HG03135 (cell line): ENCODE measurements around the gene VWA5B2.
A peak's percentile ranks its signal among the peaks of the same experiment; 100 is the strongest.

Experiments
- ATAC-seq: cut with Tn5 transposase; IDR thresholded peaks from one replicate; pipeline ENCODE4 v1.9.1; 2021; ENCODE audit warnings: mild to moderate bottlenecking, moderate library complexity; ENCODE audit not compliant: unreplicated experiment

The VWA5B2 gene

DNA sequence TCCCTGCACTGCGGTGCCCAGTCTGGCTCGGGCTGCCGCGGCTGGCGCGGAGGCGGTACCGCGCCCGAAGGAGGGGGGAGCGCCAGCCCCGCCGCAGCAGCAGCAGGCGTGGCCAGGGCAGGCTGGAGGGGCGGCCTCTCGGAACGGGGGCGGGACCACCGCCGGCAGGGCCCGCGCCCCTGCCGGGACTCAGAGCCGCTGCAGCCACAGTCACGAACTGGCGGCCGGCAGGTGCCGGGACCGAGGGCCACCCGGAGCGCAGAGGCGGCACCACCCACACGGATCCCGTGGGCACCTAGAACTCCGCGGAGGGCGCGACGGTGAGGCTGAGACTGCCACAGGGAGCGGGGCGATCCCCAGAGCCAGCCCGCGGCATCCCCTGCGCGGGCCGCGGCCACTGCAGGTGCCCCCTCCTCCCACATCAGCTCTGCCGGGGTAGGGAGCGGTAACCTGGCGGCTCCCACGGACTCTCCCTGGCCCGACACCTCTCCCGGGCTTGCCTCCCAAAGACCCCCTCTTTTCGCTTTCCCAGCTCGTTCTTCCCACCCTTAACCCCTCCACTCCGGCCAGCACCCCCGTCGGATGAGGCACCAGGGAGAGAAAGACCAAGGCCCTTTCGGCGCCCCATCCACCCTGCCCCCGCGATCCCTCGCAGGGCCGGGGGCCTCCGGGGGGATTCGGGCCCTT, at the start of gene VWA5B2:
Gene VWA5B2 (plus strand): TSS at position 192 of the 687 bp plus-strand sequence. CDS start 944 bp downstream, outside the sequence.
- ATAC-seq, result peak; percentile 78

DNA sequence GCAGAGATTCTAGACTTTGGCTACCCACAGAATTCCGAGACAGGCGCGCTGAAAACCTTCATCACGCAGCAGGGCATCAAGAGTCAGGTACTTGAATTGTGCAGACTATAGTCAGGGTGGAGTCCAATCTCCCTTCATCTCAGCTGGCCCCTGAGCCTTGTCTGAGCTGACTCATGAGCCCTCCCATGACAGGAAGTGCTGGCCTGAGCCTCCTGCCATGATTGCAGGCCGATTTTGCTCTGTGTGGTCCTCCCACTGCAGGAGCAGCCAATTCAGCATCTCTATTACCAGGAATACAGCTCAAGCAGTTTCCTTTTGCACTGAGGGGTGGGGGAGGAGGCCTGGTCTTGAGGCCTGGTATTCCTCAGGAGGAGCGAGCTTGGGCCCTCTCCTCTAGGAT, 49.2 kb upstream of the VWA5B2 start:
- no peak for ATAC-seq

DNA sequence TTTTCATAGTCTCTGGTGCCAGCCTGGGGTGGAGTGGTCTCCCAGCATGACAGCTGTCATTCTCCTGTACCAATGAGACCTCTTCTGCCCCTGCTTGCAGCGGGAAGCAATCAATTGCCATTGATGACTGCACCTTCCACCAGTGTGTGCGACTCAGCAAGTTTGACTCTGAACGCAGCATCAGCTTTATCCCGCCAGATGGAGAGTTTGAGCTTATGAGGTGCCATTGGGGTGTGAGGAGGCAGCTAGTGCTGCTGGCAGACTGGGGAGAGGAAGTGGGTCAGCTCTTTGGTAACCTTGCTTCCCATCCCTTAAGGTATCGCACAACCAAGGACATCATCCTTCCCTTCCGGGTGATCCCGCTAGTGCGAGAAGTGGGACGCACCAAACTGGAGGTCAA, 47.8 kb upstream of the VWA5B2 start:
- no peak for ATAC-seq

DNA sequence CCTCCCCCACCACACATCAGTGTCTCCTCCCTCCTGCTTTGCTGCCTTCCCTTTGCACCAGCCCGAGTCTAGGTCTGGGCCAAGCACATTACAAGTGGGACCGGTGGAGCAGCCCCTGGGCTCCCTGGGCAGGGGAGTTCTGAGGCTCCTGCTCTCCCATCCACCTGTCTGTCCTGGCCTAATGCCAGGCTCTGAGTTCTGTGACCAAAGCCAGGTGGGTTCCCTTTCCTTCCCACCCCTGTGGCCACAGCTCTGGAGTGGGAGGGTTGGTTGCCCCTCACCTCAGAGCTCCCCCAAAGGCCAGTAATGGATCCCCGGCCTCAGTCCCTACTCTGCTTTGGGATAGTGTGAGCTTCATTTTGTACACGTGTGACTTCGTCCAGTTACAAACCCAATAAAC, 45.7 kb upstream of the VWA5B2 start:
- no peak for ATAC-seq

DNA sequence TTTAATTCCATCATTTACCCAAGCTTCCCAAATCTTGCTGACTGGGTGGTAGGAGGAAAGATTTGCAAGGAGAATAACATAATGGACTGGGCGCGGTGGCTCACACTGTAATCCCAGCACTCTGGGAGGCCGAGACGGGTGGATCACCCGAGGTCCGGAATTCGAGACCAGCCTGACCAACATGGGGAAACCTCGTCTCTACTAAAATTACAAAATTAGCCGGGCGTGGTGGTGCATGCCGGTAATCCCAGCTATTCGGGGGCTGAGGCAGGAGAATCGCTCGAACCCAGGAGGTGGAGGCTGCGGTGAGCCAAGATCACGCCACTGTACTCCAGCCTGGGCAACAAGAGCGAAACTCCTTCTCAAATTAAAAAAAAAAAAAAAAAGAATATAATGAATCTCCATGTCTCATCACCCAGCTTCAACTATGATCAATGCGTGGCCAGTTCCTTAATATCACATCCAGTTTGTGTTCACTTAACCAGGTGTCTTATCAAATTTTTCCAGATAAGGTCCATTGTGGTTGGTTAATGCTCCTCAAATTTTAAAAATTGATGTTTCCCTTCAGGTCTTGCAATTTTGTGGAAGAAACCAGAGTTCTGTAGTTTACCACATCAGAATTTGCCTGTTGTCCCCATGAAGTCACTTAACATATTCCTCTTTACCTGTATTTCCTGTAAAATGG, 44.7 kb upstream of the VWA5B2 start:
- no peak for ATAC-seq

DNA sequence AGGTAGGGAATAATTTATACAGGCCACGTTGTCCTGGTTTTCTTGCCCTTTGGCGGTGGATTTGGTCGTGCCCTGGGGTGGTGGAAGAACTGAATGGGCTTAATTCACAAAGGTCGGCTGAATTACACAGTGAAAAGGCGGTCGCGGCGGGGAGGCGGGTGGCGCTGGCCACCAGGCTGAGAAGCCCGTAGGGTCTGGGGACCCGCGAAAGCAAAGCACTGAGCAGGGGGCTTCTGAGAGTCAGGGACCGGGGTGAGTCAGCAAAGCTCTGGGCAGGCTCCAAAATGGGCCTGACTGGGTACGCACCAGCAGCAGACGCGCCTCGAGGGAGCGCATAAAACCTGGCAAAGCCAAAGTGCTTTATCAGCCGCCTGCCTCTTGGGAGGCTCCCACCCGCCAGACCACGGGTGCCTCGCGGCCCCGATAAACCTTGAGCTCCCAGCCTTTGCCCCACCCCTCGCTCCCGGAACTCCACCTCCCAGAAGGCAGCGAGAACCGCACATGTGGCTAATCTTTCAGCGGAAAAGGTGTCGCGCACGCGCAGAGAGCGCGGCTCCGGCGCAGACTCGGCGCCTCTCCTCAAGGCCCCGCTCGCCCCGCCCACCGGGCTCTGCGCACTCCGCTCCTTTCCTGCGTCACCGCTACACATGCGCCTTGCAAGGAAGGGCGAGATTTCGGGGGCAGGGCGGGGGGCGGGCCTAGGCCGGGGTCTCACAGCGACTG, 43.8 kb upstream of the VWA5B2 start:
- peak; percentile 85 for ATAC-seq

DNA sequence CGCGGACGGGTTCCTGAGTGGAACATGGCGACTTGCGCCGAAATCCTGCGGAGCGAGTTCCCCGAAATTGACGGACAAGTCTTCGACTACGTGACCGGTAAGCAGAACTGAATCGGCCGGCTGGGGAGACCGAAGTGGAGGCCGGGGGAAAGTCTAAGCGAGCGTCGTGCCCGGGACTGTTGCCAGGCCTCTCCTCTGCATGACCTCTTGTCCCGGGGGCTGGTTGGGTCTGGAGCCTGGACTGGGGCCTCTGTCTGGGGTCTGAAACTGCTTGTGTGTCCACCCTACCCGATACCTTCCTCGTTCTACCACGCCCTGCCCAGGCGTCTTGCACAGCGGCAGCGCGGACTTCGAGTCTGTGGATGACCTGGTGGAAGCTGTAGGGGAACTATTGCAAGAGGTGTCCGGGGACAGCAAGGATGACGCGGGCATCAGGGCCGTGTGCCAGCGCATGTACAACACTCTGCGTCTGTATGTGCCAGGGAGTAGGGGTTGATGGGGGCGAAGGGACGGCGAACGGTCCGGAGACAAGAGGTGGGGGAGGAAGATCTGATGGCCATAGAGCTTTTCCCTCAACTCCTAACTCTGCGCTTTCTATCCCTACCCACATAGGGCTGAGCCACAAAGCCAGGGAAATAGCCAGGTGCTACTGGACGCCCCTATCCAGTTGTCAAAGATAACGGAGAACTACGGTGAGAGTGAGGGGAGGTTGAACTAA, 43.0 kb upstream of the VWA5B2 start, which contains the start of gene ABCF3:
Gene ABCF3 (plus strand): TSS at position 16 of the 718 bp plus-strand sequence. CDS start 9 bp downstream, at position 25.
- ATAC-seq, result peak; percentile 28

DNA sequence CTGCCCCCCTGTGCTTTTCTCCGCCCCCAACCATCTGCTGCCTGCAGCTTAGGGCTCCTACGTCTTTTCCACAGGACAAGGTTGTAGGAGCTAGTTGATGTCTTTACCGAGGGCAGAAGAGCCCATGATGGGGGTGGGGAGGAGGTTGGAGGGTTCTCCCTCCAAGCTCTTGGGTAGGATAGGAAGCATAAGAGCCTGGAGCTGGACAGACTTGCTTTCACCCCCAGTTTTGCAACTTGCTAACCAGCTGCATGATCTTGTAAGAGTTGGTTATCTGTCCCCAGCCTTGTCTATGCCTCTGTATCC, 42.5 kb upstream of the VWA5B2 start:
- no peak for ATAC-seq

DNA sequence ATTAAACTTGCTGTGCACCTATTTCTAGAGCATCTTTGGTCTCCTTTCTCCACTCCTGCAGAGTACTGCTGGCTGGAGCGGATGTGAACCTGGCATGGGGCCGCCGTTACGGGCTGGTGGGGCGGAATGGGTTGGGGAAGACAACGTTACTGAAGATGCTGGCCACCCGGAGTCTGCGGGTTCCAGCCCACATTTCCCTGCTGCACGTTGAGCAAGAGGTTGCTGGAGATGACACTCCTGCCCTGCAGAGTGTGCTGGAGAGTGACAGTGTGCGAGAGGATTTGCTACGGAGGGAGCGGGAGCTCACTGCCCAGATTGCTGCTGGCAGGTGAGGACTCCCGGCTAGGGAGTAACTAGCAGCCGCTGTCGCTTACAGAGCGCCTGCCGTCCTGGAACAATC, 41.3 kb upstream of the VWA5B2 start:
- ATAC-seq, result no peak

DNA sequence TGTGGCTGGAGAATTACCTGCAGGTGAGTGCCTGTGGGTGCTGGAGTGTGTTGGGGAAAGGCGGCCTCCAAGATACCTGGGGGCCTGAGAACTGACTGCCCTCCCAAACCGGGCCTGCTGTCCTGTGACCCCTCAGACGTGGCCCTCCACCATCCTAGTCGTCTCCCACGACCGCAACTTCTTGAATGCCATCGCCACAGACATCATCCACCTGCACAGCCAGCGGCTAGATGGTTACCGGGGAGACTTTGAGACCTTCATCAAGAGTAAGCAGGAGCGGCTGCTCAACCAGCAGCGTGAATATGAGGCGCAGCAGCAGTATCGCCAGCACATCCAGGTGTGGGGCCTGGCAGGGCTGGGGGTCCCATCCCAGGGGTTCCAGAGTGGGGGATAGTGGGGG, 40.0 kb upstream of the VWA5B2 start:
- no peak for ATAC-seq

DNA sequence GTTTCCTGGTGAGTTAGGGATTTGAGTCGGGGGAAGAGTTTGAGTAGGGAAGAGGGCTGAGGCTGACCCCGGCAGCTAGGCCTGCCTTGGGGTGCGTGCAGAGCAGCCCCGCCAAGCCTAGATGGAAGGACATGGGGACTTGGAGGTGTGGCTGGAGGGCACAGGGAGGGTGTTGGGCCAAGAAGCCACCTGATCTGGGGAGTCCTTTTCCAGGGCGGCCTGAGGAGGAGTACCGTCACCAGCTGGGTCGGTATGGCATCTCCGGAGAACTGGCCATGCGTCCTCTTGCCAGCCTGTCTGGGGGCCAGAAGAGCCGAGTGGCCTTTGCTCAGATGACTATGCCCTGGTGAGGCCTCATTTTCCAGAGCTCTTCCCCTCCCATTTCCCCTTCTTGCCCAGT, 36.5 kb upstream of the VWA5B2 start:
- no peak for ATAC-seq

DNA sequence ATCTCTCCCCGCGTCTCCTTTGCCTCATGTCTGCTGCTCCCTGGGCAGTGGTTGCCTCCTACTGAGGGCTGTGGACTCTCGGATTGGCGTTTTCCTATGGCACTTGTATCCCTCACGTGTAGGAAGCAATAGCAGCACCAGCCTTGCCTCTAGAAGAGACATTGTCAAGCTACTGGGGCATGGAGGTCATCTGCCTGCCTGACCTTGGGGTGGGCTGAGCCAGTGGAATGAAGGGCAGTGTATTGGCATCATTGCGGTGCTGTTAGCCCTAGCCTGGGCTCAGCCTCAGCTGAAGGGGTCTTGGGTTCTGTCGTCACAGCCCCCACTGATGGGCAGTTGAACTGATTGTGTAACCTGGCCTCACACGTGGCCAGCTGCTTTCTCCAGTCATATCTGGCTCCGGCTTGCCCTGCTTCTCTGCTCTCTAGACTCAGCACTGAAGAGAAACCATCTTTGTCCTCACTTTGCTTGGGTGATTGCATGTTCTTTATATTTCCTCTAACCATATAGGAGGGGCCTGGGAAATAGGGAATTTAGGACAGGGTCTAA, 35.3 kb upstream of the VWA5B2 start:
- ATAC-seq, result no peak

DNA sequence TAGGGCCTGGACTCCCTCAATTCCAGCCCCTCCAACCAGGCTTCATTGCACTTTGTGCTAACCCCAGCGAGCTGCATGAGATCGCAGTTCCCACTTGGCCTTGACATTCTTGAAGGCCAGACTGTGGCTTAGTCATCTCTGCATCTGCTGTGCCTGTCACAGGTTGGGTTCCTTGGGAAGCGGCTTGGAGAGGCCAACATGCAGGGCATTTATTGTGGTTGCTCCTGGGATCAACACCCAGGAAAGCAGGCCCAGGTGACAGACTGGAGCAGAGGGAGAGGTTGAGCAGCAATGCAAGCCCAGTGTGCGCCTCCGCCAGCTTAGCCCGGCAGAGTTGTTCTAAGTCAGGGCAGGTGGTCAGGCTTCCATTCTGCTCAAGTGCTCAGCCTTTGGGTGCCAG, 32.8 kb upstream of the VWA5B2 start:
- ATAC-seq, result no peak

DNA sequence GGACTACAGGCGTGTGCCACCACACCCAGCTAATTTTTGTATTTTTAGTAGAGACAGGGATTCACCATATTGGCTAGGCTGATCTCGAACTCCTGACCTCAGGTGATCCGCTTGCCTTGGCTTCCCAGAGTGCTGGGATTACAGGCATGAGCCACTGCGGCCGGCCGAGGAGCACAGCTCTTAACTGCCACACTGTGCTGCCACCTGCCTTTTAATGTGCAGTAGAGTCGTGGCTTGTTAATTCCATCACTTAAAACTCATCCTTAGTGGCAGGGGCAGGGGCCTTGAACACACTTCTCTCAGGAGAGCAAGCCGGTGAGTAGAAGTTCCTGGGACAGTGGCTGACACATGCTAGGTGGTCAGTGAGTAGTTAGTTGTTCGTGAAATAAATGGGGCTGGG, 30.9 kb upstream of the VWA5B2 start:
- no peak for ATAC-seq

DNA sequence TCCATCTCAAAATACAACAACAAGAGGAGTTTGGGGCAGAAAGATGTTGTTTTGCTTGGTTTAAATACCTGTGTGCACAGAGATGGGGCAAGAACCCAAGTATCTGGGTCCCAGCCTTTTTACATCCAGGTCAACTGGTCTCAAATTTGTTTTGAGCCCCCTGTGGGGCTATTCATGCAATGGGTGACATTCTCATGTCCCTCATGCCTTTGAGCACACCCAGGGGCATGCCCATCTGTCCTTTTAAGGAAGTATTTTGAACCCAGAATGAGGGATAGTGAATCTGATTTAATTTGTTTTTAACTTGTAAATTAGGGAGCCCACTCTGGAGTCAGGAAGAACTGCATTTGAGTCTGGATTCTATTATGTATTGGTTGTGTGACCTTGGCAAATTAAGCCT, 28.6 kb upstream of the VWA5B2 start:
- ATAC-seq, result no peak

DNA sequence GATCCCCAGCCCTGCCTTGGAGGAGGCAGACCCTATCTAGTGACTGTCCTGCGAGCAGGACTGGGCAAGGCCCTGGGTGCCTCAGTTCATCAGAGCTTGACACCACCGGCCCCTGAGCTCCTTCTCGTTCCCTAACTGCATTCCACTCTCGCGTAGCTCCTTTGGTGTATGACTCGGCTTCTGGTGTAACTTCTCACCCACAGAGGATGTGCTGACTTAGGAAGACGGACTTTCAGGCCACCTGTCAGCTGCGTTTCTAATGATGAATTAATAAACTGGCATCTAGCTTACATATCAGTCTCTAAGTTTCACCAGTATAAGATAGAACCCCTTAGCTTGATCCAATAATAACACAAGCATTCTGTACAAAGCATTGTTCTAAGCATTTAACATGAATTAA, 25.9 kb upstream of the VWA5B2 start:
- ATAC-seq, result no peak

DNA sequence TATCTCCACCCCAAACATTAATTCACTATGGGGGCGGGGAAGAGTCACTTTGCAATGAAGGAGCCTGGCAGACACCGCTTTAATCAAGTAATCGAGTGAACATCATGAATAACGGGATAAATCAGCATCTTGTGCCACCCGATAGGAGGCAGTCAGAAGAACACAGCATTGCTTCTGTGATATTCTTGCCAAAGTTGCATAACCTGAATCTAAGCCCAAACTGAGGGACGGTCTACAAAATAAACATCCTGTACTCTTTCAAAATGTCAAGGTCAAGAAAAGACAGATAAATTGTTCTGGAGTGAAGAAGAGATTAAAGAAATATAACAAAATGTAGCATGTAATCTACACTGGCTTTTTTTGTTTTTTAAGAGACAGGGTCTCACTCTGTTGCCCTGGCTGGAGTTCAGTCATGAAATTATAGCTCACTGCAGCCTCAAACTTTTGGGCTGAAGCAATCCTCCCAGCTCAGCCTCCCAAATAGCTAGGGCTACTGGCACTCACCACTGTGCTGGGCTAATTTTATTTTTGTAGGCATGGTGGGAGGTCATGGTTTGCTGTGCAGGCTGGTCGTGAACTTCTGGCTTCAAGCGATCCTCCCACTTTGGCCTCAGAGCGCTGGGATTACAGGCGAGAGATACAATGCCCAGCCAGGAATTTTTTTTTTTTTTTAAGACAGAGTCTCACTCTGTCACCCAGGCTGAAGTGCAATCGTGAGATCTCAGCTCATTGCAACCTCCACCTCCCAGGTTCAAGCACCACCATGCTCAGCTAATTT, 20.1 kb upstream of the VWA5B2 start:
- ATAC-seq, result no peak

DNA sequence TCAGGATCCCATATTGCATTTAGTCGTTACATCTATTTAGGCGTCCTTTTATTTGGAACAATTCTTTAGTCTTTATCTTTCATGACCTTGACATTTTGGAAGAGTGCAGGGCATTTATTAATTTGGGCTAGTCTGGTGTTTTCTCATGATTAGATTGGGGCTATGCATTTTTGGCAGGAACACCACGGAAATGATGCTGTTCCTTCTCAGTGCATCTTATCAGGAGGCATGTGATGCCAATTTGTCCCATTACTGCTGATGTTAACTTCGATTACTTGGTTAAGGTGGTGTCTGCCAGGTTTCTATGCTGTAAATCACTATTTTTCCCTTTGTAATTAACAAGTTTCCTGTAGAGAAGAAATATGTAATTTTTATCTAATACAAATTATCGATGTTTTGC, 18.1 kb upstream of the VWA5B2 start:
- ATAC-seq, result no peak

DNA sequence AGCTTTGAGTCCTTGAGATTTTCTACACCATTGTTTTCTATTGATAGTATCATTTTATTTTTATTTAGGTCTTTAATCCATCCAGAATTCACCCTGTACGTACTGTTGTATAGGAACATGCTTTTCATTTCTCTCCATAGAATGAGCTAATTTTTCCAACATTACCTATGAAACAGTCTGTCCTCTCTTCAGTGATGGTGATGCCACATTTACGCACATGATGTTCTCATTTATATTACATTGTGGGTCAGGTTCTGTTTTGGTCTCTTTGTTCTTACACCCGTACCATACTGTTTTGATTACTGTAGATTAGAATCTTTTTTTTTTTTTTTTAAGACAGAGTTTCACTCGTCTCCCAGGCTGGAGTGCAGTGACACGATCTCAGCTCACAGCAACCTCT, 17.7 kb upstream of the VWA5B2 start:
- no peak for ATAC-seq

DNA sequence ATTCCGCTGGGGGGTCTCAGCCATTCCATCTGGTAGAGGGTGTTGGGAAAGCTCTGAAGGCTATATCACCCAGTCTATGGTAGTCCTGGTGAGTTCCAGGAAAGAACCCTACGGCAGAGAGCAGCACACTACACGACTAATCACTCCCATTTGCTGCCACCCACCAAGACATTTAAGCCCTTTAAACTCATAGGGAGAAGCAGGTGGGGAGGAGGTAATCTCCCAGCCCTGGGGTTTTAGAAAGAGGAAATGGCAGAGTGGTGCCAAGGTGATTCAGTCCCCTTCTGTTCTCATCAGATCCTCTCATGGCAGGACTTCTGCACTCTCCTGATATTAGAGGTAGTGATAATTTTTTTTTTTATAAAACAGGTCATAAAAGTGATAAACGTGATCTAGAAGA, 10.6 kb upstream of the VWA5B2 start:
- no peak for ATAC-seq
